Mucosa of rectum (tissue), 2 donors: Measurements from ENCODE around the gene NUP43.
A peak's percentile ranks its signal among the peaks of the same experiment; 100 is the strongest.
"Not testable (repeated sequence)": the region's sequence is repeated elsewhere in the genome, so short reads cannot be mapped to it uniquely, and the experiment has no call there.

ENCODE experiments used
- H3K27ac ChIP-seq, 2 donors: one replicate each; pipeline ENCODE4 v1.7.0; 2013; ENCODE audit warnings: inconsistent platforms in 2 of 2, low read depth in 2 of 2, low read length in 2 of 2
- H3K27me3 ChIP-seq, 2 donors: one replicate each; pipeline ENCODE4 v1.7.0; 2013; ENCODE audit warnings: low read length in 2 of 2; ENCODE audit not compliant: control insufficient read depth in 2 of 2, insufficient read depth in 2 of 2
- H3K36me3 ChIP-seq, 2 donors: one replicate each; pipeline ENCODE4 v1.7.0; 2013; ENCODE audit warnings: low read length in 2 of 2; ENCODE audit not compliant: control insufficient read depth in 2 of 2, insufficient read depth in 2 of 2
- H3K4me1 ChIP-seq, 2 donors: one replicate each; pipeline ENCODE4 v1.7.0; 2013; ENCODE audit warnings: low read length in 2 of 2, mild to moderate bottlenecking in 1 of 2; ENCODE audit not compliant: control insufficient read depth in 2 of 2, insufficient read depth in 2 of 2
- H3K4me3 ChIP-seq, 2 donors: one replicate each; pipeline ENCODE4 v1.7.0; 2013; ENCODE audit warnings: low read length in 2 of 2
- H3K9ac ChIP-seq, 2 donors: one replicate each; pipeline ENCODE4 v1.7.0; 2013; ENCODE audit warnings: low read length in 2 of 2, low read depth in 1 of 2, mild to moderate bottlenecking in 1 of 2
- H3K9me3 ChIP-seq, 2 donors: one replicate each; pipeline ENCODE4 v1.7.0; 2013; ENCODE audit warnings: low read length in 2 of 2; ENCODE audit not compliant: control insufficient read depth in 2 of 2
- donor health status: healthy.
- donor health status: Normal muscosa, but diverticular disease.

The NUP43 gene

DNA sequence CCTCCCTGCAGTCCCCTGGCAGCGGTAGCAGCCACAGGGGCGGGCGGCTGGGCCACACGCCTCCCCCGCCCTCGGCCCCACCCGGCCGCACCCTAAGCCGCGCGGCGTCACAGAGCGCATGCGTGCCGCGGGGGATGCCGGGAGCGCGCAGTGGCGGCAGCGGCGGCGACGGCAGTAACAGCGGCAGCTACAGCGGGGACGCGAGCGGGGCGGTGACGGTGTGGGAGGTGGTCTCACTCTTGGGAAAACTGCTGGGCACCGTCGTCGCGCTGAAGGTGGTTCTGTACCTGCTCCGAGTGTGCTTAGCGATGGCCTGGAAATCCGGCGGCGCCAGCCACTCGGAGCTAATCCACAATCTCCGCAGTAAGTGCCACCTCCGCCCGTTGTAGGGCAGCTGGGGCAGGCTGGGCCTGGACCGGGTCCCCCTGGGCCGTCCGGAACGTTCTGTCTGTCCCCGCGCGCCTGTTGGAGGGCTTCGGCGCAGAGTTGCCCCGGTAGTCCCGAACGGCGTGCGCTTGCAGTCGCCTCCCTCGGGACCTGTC, 3.3 kb upstream of the NUP43 start, which contains the start of gene PCMT1:
TSS of gene PCMT1 (plus strand) at position 148 of the 542 bp plus-strand sequence. CDS start at position 309, 161 bp downstream.
- Histone ChIP-seq H3K4me1 (peaks cover 18 to 19% of the 10 kb centered on the region in 2 donors), H3K27me3 (no peaks in the 10 kb centered on the region), H3K9ac (peak within 1 kb of the TSS; percentile 97 to 99), H3K4me3 (peak within 1 kb of the TSS; percentile 95 to 97), H3K36me3 (no peaks in the 10 kb centered on the region), H3K9me3 (no peaks in the 10 kb centered on the region), H3K27ac (peak within 1 kb of the TSS; percentile 86 to 93)

DNA sequence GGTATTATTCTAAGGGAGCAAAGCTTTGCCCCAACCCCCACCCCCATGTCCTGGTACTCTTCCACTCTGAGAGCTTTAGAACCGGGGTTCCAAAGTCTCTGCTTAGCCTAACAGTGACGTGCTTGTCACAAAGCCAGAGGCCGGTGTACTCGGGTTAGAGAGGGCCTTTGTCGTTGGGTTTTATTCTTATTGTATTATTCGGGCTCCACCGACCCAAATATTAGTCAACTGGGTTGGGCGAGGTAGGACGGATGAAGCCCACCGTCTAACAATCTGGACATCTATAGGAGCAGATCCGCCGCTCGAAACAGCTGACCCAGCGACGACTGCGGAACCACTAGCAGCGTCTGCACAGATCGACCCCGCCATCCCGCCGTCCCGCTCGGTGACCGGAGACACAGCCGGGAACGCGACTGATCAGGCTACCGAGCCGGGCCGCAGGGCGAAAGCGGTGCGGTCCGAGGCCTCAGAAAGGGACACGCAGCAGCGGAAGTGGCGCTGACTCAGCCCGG, 2.8 kb upstream of the NUP43 start:
- not testable (repeated sequence) for H3K27me3 ChIP-seq, H3K36me3 ChIP-seq, H3K9me3 ChIP-seq
- H3K4me1 ChIP-seq, result peaks cover 18 to 19% of the 10 kb centered on the region in 2 donors
- H3K9ac ChIP-seq, result peak overlapping the region; percentile 54 to 99
- H3K4me3 ChIP-seq, result peak overlapping the region; percentile 95 to 97
- H3K27ac ChIP-seq, result peak overlapping the region; percentile 86 to 93

DNA sequence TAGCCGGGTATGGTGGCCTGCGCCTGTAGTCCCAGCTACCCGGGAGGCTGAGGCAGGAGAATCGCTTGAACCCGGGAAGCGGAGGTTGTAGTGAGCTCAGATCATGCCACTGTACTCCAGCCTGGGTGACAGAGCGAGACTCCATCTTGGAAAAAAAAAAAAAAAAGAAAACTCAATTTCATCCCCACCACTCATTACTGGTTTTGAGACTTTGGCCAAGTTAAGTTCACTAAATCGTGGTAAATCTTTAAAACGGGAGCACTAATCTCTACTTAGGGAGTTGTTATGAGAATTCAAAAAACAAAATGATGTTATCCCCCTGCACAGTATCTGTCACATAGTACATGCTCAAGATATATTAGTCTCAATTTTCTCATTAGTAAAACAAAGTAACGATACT, 1.1 kb downstream of the NUP43 start:
- peak overlapping the region in 1 of 2 donors; percentile 99 for H3K4me3 ChIP-seq
- peaks cover 13% of the 10 kb centered on the region in 2 donors for H3K4me1 ChIP-seq
- H3K9me3 ChIP-seq, H3K27me3 ChIP-seq, H3K27ac ChIP-seq: not testable (repeated sequence)
- peak overlapping the region; percentile 93 to 94 for H3K9ac ChIP-seq
- H3K36me3 ChIP-seq, result peaks cover 15 to 17% of the 10 kb centered on the region in 2 donors

DNA sequence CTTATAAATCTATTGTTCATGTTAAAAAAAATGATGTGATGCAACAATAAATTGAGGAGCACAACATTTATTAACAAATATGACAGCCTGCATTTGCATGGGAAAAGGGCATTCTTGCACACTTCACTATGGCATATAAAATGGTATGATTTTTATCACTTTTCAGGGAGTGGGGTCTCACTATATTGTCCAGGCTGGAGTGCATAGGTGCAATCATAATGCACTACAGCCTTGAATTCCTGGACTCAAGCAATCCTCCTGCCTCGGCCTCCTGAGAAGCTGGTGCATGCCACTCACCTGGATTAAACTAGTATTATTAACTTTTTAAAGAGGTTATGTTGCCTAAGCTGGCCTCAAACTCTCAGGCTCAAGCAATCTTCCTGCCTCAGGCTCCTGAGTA, 11.4 kb downstream of the NUP43 start:
- Histone ChIP-seq H3K27me3 (no peaks in the 10 kb centered on the region), H3K36me3 (peaks cover 30 to 52% of the 10 kb centered on the region in 2 donors), H3K27ac (no peak overlapping the region), H3K9me3 (no peaks in the 10 kb centered on the region), H3K4me1 (no peaks in the 10 kb centered on the region), H3K4me3 (no peak overlapping the region), H3K9ac (no peak overlapping the region)

DNA sequence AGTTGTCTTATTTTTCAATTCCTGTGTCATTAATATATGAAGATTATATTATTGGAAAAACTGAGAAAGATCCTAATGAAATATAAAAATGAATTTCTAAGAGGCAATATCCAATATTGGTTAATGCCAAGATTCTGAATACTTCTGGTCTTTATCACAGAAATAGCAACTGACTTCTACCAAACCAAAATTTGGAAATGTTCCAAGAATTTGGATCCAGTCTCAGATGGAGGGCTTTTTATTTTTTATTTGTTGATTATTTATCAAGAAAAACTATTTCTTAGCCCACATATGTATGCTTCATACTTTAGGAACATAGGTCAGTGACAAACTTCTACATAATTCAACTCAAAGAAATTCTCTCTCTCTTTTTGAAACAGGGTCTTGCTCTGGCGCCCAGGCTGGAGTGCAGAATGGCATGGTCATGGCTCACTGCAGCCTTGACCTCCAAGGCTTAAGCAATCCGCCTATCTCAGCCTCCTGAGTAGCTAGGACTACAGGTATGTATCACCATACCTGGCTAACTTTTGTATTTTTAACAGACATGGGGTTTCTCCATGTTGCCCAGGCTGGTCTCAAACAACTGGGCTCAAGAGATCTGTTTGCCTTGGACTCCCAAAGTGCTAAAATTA, 13.1 kb downstream of the NUP43 start:
- no peaks in the 10 kb centered on the region for H3K9me3 ChIP-seq
- H3K36me3 ChIP-seq, result peaks cover 39 to 54% of the 10 kb centered on the region in 2 donors
- H3K4me3 ChIP-seq, result no peak overlapping the region
- no peak overlapping the region for H3K27ac ChIP-seq
- H3K27me3 ChIP-seq, result no peaks in the 10 kb centered on the region
- H3K9ac ChIP-seq, result no peak overlapping the region
- H3K4me1 ChIP-seq, result no peaks in the 10 kb centered on the region

DNA sequence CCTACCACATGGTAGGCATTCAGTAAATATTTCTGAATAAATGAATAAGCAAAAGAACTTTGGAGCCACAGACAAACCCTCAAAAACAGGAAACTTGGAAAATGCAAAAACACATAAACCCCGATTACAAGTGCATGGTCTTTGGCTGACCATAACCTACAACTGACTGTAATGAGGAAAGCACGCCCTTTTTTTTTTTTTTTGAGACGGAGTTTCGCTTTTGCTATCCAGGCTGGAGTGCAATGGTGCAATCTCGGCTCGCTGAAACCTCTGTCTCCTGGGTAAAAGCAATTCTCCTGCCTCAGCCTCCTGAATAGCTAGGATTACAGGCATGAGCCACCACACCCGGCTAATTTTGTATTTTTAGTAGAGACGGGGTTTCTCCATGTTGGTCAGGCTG, 16.5 kb downstream of the NUP43 start:
- Histone ChIP-seq H3K27ac (no peak overlapping the region), H3K4me3 (no peak overlapping the region), H3K4me1 (no peaks in the 10 kb centered on the region), H3K36me3 (peaks cover 36 to 37% of the 10 kb centered on the region in 2 donors), H3K9ac (no peak overlapping the region), H3K27me3 (no peaks in the 10 kb centered on the region), H3K9me3 (no peaks in the 10 kb centered on the region)

DNA sequence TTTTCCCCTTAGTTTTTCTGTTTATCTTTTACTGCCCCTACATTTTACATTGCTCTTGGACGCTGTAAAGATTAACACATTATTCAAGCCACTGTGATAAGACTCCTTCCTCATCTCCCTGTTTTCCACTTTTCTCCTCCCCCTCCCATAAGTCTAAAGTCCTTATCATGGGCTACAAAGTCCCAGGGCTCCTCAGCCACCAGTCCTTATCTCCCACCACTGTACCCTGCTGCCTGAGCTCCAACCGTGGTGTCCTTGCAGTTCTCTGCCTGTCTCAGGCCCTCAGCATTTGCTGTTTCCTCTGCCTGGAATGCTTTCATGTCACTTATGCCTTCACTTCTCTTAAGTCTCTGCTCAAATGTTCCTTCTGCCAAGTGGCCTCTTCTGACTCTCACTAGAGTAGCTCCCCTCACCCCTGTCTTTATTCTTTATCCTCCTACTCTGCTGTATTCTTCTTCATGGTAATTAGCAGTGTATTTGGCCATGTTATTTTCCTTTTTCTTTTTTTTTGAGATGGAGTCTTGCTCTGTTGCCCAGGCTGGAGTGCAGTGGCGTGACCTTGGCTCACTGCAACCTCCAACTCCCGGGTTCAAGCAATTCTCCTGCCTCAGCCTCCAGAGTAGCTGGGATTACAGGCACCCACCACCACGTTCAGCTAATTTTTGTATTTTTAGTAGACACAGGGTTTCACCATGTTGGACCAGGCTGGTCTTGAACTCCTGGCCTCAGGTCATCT, 17.7 kb downstream of the NUP43 start:
- no peaks in the 10 kb centered on the region for H3K27me3 ChIP-seq
- H3K36me3 ChIP-seq, result peaks cover 34 to 35% of the 10 kb centered on the region in 2 donors
- no peak overlapping the region for H3K9ac ChIP-seq
- no peak overlapping the region for H3K27ac ChIP-seq
- no peaks in the 10 kb centered on the region for H3K4me1 ChIP-seq
- H3K4me3 ChIP-seq, result no peak overlapping the region
- H3K9me3 ChIP-seq, result no peaks in the 10 kb centered on the region

DNA sequence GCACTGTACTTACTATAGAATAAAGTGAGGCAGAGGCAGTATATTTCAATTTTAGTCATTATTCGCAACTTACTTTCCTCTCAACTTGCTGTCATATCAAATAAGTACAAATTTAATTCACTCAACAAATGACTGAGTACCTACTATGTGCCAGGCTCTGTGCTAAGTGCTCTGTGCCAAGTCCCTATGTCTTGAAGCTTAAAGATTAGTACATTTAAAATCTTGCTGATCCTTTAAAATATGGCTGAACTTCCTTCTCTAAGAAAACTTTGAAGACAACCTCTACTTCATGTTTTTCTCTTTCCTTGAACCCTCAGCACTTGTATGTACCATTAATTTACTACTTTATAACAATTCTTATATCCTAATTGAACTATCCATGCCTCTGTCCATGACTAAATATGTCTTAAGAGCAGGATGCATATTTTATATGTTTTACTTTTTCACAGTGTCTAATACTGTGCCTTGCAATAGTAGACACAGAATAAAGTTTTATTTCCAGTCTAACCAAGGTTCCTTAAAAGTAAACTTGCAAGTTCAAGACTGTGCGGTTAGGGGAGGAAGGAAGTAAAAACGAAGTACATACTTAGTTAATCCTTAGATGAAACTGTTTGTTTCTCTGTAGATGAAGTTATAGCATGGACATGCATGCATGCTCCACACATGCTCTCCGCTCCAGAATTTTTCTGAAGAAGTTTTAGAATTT, 18.4 kb downstream of the NUP43 start:
- Histone ChIP-seq H3K27ac (no peak overlapping the region), H3K4me3 (no peak overlapping the region), H3K36me3 (peaks cover 32% of the 10 kb centered on the region in 2 donors)

DNA sequence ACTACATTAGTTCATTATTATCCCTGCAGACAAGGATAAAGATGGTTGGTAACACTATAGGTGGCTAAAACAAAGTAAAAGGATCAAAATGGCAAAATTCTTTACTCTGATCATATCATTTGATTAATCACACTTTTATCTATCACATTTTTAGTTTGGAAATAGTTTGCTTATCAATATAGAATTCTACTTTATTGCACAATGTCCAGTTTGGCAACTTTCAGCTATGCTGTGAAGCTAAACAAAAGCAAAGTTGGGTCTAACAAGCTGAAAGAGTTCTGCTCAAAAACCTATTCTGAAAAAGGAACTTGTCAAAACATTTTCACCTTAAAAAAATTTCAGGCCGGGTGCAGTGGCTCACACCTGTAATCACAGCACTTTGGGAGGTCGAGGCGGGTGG, 20.5 kb downstream of the NUP43 start:
- H3K4me1 ChIP-seq, result no peaks in the 10 kb centered on the region
- H3K9ac ChIP-seq, result no peak overlapping the region
- no peak overlapping the region for H3K4me3 ChIP-seq
- H3K9me3 ChIP-seq, result no peaks in the 10 kb centered on the region
- peaks cover 24 to 26% of the 10 kb centered on the region in 2 donors for H3K36me3 ChIP-seq
- H3K27ac ChIP-seq, result no peak overlapping the region
- H3K27me3 ChIP-seq, result no peaks in the 10 kb centered on the region

More for the DNA sequence above, 18.4 kb downstream of the NUP43 start:
- Histone ChIP-seq H3K9ac (no peak overlapping the region), H3K27me3 (no peaks in the 10 kb centered on the region), H3K9me3 (no peaks in the 10 kb centered on the region), H3K4me1 (no peaks in the 10 kb centered on the region)
